SK-N-SH (cell line): Measurements from ENCODE around the gene UCN2. TPM values are rescaled to one million over a fixed set of nuclear protein-coding genes. Genes with fewer than 3 reads are reported as not detected.

Source experiments
- CTCF ChIA-PET: fragments of 300-600, 350-600 bp; formaldehyde crosslinking; extraction: SDS; loops from one replicate; lab custom pipeline; 2021; lab: Yijun Ruan, JAX
- POLR2A ChIA-PET: fragments of 350-600 bp; sonication (Branson Sonifier 250); formaldehyde crosslinking; extraction: SDS; loops from one replicate; lab custom pipeline; 2020; ENCODE audit warnings: antibody characterized with exemption, inconsistent platforms; lab: Yijun Ruan, JAX
- DNase-seq: peaks from one replicate; pipeline ENCODE4 v3.0.0; 2012
- H2AFZ ChIP-seq: fragments of 200-600 bp; sonication (generic); 2 replicates; pipeline ENCODE4 v1.8.1; 2016; ENCODE audit warnings: antibody characterized with exemption, mild to moderate bottlenecking, low read depth
- H3F3A ChIP-seq: fragments of 200-600 bp; sonication (generic); replicated peaks from 2 replicates; pipeline ENCODE3; 2016; ENCODE audit warnings: antibody characterized with exemption, mild to moderate bottlenecking; ENCODE audit not compliant: insufficient read depth
- H3K27ac ChIP-seq, 2 experiments: fragments of 200-500 bp in 1 of 2; fragments of 200-600 bp in 1 of 2; sonication (Bioruptor generic) in 1 of 2; sonication (generic), shearing (Covaris generic) in 1 of 2; 2 replicates each; pipeline versions ENCODE4 v1.5.1 to v1.6.1; 2014 to 2016; ENCODE audit warnings: low read depth in 2 of 2, inconsistent platforms in 1 of 2, low read length in 1 of 2, mild to moderate bottlenecking in 1 of 2, mixed read lengths in 1 of 2
- H3K27me3 ChIP-seq: fragments of 200-600 bp; sonication (generic), shearing (Covaris generic); 2 replicates; pipeline ENCODE4 v1.6.1; 2016; ENCODE audit warnings: mixed run types; ENCODE audit not compliant: insufficient read depth
- H3K36me3 ChIP-seq, 2 experiments: fragments of 200-500 bp in 1 of 2; fragments of 200-600 bp in 1 of 2; sonication (Bioruptor generic) in 1 of 2; sonication (generic) in 1 of 2; replicated peaks in 1 of 2; 2 replicates each; pipeline versions ENCODE3 to v1.5.1; 2014 to 2016; ENCODE audit warnings: low read length in 1 of 2, mild to moderate bottlenecking in 1 of 2; ENCODE audit not compliant: insufficient read depth in 2 of 2, control insufficient read depth in 1 of 2
- H3K4me1 ChIP-seq, 2 experiments: fragments of 200-500 bp in 1 of 2; fragments of 200-600 bp in 1 of 2; sonication (Bioruptor generic) in 1 of 2; sonication (generic), shearing (Covaris generic) in 1 of 2; 2 replicates each; pipeline versions ENCODE4 v1.5.1 to v1.6.1; 2014 to 2016; ENCODE audit warnings: low read depth in 1 of 2, low read length in 1 of 2, mixed run types in 1 of 2; ENCODE audit not compliant: insufficient read depth in 2 of 2, control insufficient read depth in 1 of 2
- H3K4me2 ChIP-seq: fragments of 200-600 bp; sonication (generic), shearing (Covaris generic); 2 replicates; pipeline ENCODE4 v1.6.1; 2017; ENCODE audit warnings: mixed run types
- H3K4me3 ChIP-seq, 2 experiments: fragments of 200-500 bp in 1 of 2; fragments of 200-600 bp in 1 of 2; sonication (Bioruptor generic) in 1 of 2; sonication (generic), shearing (Covaris generic) in 1 of 2; 2 replicates each; pipeline versions ENCODE4 v1.5.1 to v1.8.1; 2014 to 2016; ENCODE audit warnings: low read depth in 2 of 2, inconsistent platforms in 1 of 2, low read length in 1 of 2, mild to moderate bottlenecking in 1 of 2, mixed read lengths in 1 of 2, moderate library complexity in 1 of 2
- H3K79me2 ChIP-seq: fragments of 200-600 bp; sonication (generic); 2 replicates; pipeline ENCODE4 v1.8.1; 2017; ENCODE audit warnings: mild to moderate bottlenecking; ENCODE audit not compliant: insufficient read depth
- H3K9ac ChIP-seq: fragments of 200-600 bp; sonication (generic); 2 replicates; pipeline ENCODE4 v1.6.1; 2017; ENCODE audit warnings: mixed run types
- H3K9me2 ChIP-seq: fragments of 200-600 bp; sonication (generic); 2 replicates; pipeline ENCODE4 v1.6.1; 2017; ENCODE audit warnings: mixed run types
- H3K9me3 ChIP-seq: fragments of 200-600 bp; sonication (generic); 2 replicates; pipeline ENCODE4 v1.6.1; 2017; ENCODE audit warnings: mixed run types, mild to moderate bottlenecking, moderate library complexity
- H4K20me1 ChIP-seq: fragments of 200-600 bp; sonication (generic); 2 replicates; pipeline ENCODE4 v1.6.1; 2017; ENCODE audit warnings: mild to moderate bottlenecking, mixed run types; ENCODE audit not compliant: insufficient read depth
- ELF1 ChIP-seq: IDR thresholded peaks from 2 replicates; pipeline ENCODE4 v1.4.0; 2012
- EP300 ChIP-seq, 2 experiments: IDR thresholded peaks; 2 replicates each; pipeline versions ENCODE4 v1.4.0 to v1.6.1; 2012; ENCODE audit warnings: borderline replicate concordance in 1 of 2, low read depth in 1 of 2, low read length in 1 of 2
- EZH2phosphoT487 ChIP-seq: fragments of 200-600 bp; sonication (generic); IDR thresholded peaks from 2 replicates; pipeline ENCODE4 v1.6.1; 2017; ENCODE audit warnings: low read depth, mixed run types, mild to moderate bottlenecking, antibody characterized with exemption, moderate library complexity, borderline replicate concordance
- FOXJ3 ChIP-seq: sonication (generic); formaldehyde crosslinking; IDR thresholded peaks from 2 replicates; pipeline ENCODE4 v1.5.1; 2020; ENCODE audit warnings: mild to moderate bottlenecking, missing genetic modification reagents
- GABPA ChIP-seq: IDR thresholded peaks from 2 replicates; pipeline ENCODE4 v1.4.0; 2012; ENCODE audit warnings: low read depth, mild to moderate bottlenecking
- MEF2A ChIP-seq: IDR thresholded peaks from 2 replicates; pipeline ENCODE4 v1.4.0; 2012; ENCODE audit warnings: low read depth, borderline replicate concordance
- NFIC ChIP-seq: IDR thresholded peaks from 2 replicates; pipeline ENCODE4 v1.4.0; 2012; ENCODE audit warnings: borderline replicate concordance
- RCOR1 ChIP-seq: fragments of 150-350 bp; IDR thresholded peaks from 2 replicates; pipeline ENCODE4 v1.6.1; 2017; ENCODE audit warnings: antibody characterized with exemption, low read length
- RFX5 ChIP-seq: IDR thresholded peaks from 2 replicates; pipeline ENCODE4 v1.6.1; 2012; ENCODE audit warnings: mild to moderate bottlenecking, improper control_type of control experiment, low read length
- TAF1 ChIP-seq: IDR thresholded peaks from 2 replicates; pipeline ENCODE4 v1.6.1; 2012; ENCODE audit warnings: low read depth, mild to moderate bottlenecking, low read length, moderate library complexity, borderline replicate concordance
- YY1 ChIP-seq: IDR thresholded peaks from 2 replicates; pipeline ENCODE4 v1.4.0; 2012; ENCODE audit warnings: low read depth, mild to moderate bottlenecking
- WGBS: methylation state at CpG from one replicate; pipeline ENCODE4 v1.1.6; 2017; ENCODE audit warnings: low lambda C conversion rate; 5-methylcytosine and 5-hydroxymethylcytosine counted together
- polyA plus RNA-seq, 3 experiments: library from polyadenylated mRNA; depleted of rRNA; stranded (reverse); fragments of >200 nt; gene quantifications; 2 replicates each; pipeline ENCODE4 v1.2.3, GENCODE V29; 2012
- TF ChIP-seq, protein P1 (sequence below): IDR thresholded peaks from 2 replicates; pipeline ENCODE4; 2012
- TF ChIP-seq, protein P2 (sequence below): IDR thresholded peaks from 2 replicates; pipeline ENCODE4 v1.4.0; 2012; ENCODE audit warnings: low read depth, borderline replicate concordance

UCN2 gene
- polyA plus RNA-seq, 1 of the 3 experiments (the other 2 are of a cell fraction), result 0.69 TPM

DNA sequence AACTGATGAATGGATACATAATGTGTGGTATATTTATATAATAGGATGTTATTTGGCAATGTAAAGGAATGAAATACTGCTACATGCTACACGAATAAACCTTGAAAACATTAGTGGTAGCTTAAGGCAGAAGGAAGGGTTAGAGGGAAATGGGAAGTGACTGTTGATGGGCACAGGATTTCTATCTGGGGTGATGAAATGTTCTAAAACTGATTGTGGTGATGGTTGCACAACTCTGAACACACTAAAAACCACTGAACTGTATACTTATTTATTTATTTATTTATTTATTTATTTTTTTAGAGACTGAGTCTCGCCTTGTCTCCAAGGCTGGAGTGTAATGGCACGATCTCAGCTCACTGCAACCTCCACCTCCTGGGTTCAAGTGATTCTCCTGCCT, 34.8 kb downstream of the UCN2 start:
- Histone ChIP-seq H3K79me2 (no peaks in the 10 kb centered on the region), H3K4me3 (no peak overlapping the region), H3K4me1 (no peaks in the 10 kb centered on the region), H3K27ac (no peak overlapping the region), H4K20me1 (no peaks in the 10 kb centered on the region), H3K36me3 (peaks cover 0 to 17% of the 10 kb centered on the region in 2 experiments), H2AFZ (no peak overlapping the region), H3K9me2 (no peaks in the 10 kb centered on the region), H3K9ac (no peak overlapping the region), H3K9me3 (no peaks in the 10 kb centered on the region), H3K4me2 (no peak overlapping the region), H3K27me3 (no peaks in the 10 kb centered on the region), H3F3A (peaks cover 3% of the 10 kb centered on the region)
- TF ChIP-seq MEF2A (no peak), EZH2phosphoT487 (no peak), RCOR1 (no peak), EP300 (IDR thresholded peaks at IDR 0.05; ENCODE audit: borderline replicate concordance in 1 of 2, low read depth in 1 of 2, low read length in 1 of 2) (no peak), YY1 (no peak), RFX5 (no peak), NFIC (no peak), FOXJ3 (CRISPR knock-in tag) (no peak)
- TF ChIP-seq, protein P1, sequence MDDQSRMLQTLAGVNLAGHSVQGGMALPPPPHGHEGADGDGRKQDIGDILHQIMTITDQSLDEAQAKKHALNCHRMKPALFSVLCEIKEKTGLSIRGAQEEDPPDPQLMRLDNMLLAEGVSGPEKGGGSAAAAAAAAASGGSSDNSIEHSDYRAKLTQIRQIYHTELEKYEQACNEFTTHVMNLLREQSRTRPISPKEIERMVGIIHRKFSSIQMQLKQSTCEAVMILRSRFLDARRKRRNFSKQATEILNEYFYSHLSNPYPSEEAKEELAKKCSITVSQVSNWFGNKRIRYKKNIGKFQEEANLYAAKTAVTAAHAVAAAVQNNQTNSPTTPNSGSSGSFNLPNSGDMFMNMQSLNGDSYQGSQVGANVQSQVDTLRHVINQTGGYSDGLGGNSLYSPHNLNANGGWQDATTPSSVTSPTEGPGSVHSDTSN, result no peak
- TF ChIP-seq, protein P2, sequence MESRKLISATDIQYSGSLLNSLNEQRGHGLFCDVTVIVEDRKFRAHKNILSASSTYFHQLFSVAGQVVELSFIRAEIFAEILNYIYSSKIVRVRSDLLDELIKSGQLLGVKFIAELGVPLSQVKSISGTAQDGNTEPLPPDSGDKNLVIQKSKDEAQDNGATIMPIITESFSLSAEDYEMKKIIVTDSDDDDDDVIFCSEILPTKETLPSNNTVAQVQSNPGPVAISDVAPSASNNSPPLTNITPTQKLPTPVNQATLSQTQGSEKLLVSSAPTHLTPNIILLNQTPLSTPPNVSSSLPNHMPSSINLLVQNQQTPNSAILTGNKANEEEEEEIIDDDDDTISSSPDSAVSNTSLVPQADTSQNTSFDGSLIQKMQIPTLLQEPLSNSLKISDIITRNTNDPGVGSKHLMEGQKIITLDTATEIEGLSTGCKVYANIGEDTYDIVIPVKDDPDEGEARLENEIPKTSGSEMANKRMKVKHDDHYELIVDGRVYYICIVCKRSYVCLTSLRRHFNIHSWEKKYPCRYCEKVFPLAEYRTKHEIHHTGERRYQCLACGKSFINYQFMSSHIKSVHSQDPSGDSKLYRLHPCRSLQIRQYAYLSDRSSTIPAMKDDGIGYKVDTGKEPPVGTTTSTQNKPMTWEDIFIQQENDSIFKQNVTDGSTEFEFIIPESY, result no peak
- DNase-seq, result no peak
- ChIA-PET POLR2A (no interaction called here), CTCF (interaction anchor here (1.4 kb wide), 1 partner anchor 20 kb away, joined by 4 read pairs; no protein-coding TSS in a partner anchor)
- 90% methylated on average over 3 of the region's 3 CpGs for WGBS

DNA sequence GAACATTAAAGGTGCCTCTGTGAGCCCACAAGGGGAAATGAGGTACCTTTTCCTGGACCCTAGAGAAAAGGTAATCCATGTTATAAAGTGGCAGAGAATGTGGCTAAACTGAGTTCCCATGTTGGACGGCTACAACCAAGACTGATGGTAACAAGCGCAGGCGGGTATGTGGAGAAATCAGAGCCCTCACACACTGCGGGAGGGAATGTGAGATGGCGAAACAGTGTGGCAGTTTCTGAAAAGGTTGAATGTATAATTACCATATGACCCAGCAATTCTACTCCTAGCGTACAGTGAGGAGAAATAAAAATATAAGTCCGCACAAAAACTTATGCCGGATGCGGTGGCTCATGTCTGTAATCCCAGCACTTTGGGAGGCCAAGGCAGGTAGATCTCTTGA, 35.5 kb downstream of the UCN2 start:
- H3K4me3 ChIP-seq, result no peak overlapping the region
- no peaks in the 10 kb centered on the region for H3K4me1 ChIP-seq
- peaks cover 0 to 17% of the 10 kb centered on the region in 2 experiments for H3K36me3 ChIP-seq
- TF ChIP-seq GABPA (no peak), TAF1 (no peak), ELF1 (no peak)
- DNase-seq, result no peak
- no peaks in the 10 kb centered on the region for H3K27me3 ChIP-seq
- peaks cover 3% of the 10 kb centered on the region for H3F3A ChIP-seq
- no peak overlapping the region for H3K9ac ChIP-seq
- no peaks in the 10 kb centered on the region for H4K20me1 ChIP-seq
- CTCF ChIA-PET, result no interaction called here
- POLR2A ChIA-PET, result no interaction called here
- no peak overlapping the region for H2AFZ ChIP-seq
- H3K27ac ChIP-seq, result no peak overlapping the region
- H3K9me2 ChIP-seq, result no peaks in the 10 kb centered on the region
- no peaks in the 10 kb centered on the region for H3K9me3 ChIP-seq
- WGBS, result 94% methylated on average over 9 of the region's 9 CpGs
- no peaks in the 10 kb centered on the region for H3K79me2 ChIP-seq
- no peak overlapping the region for H3K4me2 ChIP-seq
